GM10248 (cell line): ENCODE data around the gene SIDT1.

Experiments
- CTCF ChIA-PET: fragments of 300-600 bp; sonication (Branson Sonifier 250); formaldehyde crosslinking; extraction: SDS; loops from one replicate; lab custom pipeline; 2021; ENCODE audit warnings: antibody characterized with exemption; lab: Yijun Ruan, JAX
- POLR2A ChIA-PET: fragments of 350-650 bp; sonication (Branson Sonifier 250); formaldehyde crosslinking; extraction: SDS; loops from one replicate; lab custom pipeline; 2020; ENCODE audit warnings: antibody characterized with exemption; lab: Yijun Ruan, JAX
- DNase-seq: peaks from one replicate; pipeline ENCODE4 v3.0.0; 2012; ENCODE audit errors: extremely low spot score
- CTCF ChIP-seq: IDR thresholded peaks from 2 replicates; pipeline ENCODE4 v1.5.1; 2012; ENCODE audit warnings: mild to moderate bottlenecking, low read depth; ENCODE audit errors: extremely low read depth, missing control alignments, control extremely low read depth

The SIDT1 gene

GRCh38 chr3:113602256-113602655 is 69.9 kb downstream of the SIDT1 start:
- DNase-seq: no peak
- ChIA-PET POLR2A (no interaction called here), CTCF (interaction anchor here (0.9 to 2.5 kb wide), 4 partner anchors 10 to 48 kb away, joined by 3 to 8 read pairs (median 4); no protein-coding TSS in a partner anchor)
- TF ChIP-seq CTCF: no peak

- ChIA-PET CTCF (interaction anchor here (0.9 to 2.5 kb wide), 4 partner anchors 9 to 135 kb away, joined by 3 to 8 read pairs (median 4); no protein-coding TSS in a partner anchor), POLR2A (no interaction called here)
- DNase-seq: no peak
- no peak for TF ChIP-seq CTCF
Measured at GRCh38 chr3:113602836-113603235, 70.5 kb downstream of the SIDT1 start.

- ChIA-PET CTCF (interaction anchor here (0.8 to 5.2 kb wide), 4 partner anchors 10 to 113 kb away, joined by 3 to 24 read pairs (median 8); no protein-coding TSS in a partner anchor), POLR2A (no interaction called here)
- peak; percentile 78 for DNase-seq
- TF ChIP-seq CTCF: no peak
Measured at GRCh38 chr3:113606539-113607218, 74.3 kb downstream of the SIDT1 start.

GRCh38 chr3:113607219-113607596 is 74.9 kb downstream of the SIDT1 start:
- no peak for TF ChIP-seq CTCF
- DNase-seq: no peak

GRCh38 chr3:113614402-113614801 is 82.0 kb downstream of the SIDT1 start:
- no peak for TF ChIP-seq CTCF
- CTCF ChIA-PET: interaction anchor here (1.2 to 2.5 kb wide), 3 partner anchors 14 to 121 kb away, joined by 3 to 6 read pairs (median 3); no protein-coding TSS in a partner anchor
- DNase-seq: no peak
- POLR2A ChIA-PET: no interaction called here

More at GRCh38 chr3:113607219-113607596, 74.9 kb downstream of the SIDT1 start:
- ChIA-PET POLR2A (no interaction called here), CTCF (interaction anchor here (0.8 to 5.2 kb wide), 4 partner anchors 9 to 30 kb away, joined by 3 to 24 read pairs (median 7); no protein-coding TSS in a partner anchor)

GRCh38 chr3:113615976-113616375 is 83.6 kb downstream of the SIDT1 start:
- ChIA-PET POLR2A (no interaction called here), CTCF (interaction anchor here (0.9 to 2.6 kb wide), 5 partner anchors 8 to 22 kb away, joined by 3 to 9 read pairs (median 4); no protein-coding TSS in a partner anchor)
- no peak for TF ChIP-seq CTCF
- DNase-seq: no peak
